ENCODE data around the gene FGG.
"Not testable (repeated sequence)": the region's sequence is repeated elsewhere in the genome, so short reads cannot be mapped to it uniquely, and the experiment has no call there.

Gene FGG

GRCh38 chr4:154614306-154614705 lies 1.9 kb upstream of the FGG start:
- DNase-seq (ENCODE audit: low read depth in 2 of 3, low spot score in 1 of 3), result no peak

- no peak for DNase-seq (ENCODE audit: low read depth in 2 of 3, low spot score in 1 of 3)
These were observed 623 bp downstream of the FGG start for GRCh38 chr4:154611833-154612232.

GRCh38 chr4:154610582-154610981 lies 1.9 kb downstream of the FGG start:
- no peak for DNase-seq (ENCODE audit: low read depth in 2 of 3, low spot score in 1 of 3)

DNA sequence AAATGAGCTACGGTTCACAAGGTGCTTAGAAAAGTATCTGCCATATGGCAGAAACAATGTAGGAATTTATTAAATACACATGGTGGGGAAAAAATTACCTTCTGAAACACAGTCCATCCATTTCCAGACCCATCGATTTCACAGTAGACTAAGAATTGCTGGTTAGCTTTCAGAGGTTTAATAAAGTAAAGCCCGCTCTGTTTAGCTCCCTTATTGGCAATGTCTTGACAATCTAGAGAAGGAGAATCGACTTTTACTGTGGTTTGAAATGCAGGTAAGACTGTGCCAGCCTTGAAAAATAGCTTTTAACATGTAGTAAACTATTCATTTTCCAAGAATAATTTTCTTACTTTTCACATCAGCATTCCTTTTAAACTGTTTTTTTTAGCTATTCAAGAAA lies 2.9 kb downstream of the FGG start:
- DNase-seq (ENCODE audit: low read depth in 2 of 3, low spot score in 1 of 3), result no peak

DNA sequence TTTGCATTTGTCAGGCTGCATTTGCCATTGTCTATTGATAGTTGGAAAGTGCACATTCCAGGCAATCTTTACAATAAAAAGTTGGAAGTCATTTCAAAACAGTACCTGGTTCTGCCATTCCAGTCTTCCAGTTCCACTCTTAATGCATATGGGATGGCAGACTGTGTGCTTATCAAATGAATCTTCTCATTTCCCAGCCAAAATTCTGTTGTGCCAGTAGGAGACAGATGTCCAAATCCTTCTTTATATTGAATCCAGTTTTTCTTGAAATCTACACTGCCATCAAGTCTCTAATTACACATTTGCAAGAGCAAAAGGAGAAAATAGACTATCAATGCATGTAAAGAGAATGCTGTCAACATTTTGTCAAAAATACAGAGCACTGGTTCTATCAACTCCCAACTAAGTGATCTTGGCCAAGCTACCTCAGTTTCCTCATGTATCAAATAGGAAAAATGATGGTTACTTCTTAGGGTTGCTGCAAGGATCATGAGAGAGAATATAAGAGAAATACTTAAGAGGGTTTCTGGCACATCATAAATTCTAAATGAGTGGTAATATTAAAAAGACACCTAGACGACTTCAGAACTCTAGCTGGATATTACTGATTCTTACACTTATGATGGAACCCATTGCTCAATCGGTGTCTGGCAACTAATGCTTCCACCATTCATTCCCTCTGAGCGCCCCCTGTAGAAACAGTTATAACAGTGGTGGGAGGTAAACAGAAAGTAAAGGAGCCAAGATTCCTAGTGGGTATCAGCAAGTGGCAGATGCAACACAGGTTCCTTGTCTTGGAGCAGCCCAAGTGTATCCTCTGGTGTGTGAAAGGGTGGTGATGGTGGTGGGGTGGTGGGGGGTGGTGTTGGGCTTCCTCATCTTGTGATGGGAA lies 3.8 kb downstream of the FGG start:
- DNase-seq (ENCODE audit: low read depth in 2 of 3, low spot score in 1 of 3), result no peak

DNA sequence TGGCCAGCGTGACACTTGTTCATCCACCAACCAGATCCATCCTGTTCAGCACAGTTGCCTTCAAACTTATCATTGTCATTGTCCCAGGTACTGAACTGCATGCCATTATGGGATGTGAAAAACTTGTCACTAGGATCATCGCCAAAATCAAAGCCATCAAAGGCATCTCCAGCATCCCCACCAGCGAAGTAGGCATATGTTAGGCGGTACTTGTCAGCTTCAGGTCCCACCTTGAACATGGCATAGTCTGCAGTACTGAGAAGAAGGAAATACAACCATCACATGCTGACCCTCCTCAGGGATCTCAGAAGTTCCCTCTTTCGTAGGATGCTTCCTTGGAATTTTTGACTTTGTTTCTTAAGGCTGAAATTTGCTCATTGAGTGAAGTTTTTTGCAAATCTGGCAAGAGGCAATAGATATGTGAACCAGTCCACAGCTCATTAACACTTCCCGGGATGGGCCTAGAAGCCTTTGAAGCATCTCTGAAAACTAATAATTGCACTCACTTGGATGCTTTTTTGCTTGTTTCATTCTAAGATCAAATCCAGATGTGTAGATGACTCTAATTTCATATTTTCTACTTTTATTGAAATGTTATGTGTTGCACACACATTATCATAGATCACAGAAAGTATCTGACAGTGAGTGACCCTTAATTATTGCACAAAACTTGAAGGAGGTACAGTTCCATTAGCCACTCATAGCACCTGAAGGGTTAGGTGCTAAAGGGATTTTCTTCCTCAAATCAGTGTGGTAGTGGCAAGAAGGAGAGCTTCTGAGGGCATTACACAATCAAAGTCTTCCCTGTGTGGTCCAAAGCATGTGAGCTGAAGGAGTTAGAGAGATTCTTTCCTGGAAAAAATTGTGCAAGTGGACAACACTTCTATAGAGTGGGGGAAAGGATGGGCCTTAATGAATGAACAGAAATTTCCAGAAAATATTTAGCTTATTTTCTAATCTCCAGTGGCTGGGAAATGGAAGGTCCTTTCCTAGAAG lies 5.4 kb downstream of the FGG start:
- no peak for DNase-seq (ENCODE audit: low read depth in 2 of 3, low spot score in 1 of 3)

DNA sequence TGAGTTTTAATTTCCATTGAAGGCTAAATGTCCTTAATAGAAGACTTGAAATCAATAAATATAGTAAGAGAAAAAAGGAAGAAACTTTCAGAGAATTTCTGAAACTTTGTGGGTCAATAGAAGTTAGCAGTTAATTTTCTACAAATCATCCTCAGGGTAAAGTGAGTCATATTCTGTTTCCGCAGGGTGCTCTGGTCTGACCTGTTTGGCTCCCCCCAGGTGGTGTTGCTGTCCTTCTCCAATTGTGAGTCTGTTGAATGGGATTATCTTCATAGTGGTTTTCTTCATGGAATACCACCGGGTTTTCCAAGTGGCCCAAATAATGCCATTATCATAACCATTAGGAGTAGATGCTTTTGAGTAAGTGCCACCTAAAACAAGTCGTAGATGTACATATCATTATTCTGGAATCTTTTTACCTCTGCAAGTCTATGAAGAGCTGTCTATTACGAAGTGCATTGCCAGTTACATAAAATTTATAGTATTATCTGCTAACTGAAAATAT lies 7.7 kb downstream of the FGG start:
- no peak for DNase-seq (ENCODE audit: low read depth in 2 of 3, low spot score in 1 of 3)

GRCh38 chr4:154603033-154603943 lies 9.2 kb downstream of the FGG start:
- no peak for DNase-seq (ENCODE audit: low read depth in 2 of 3, low spot score in 1 of 3)

DNA sequence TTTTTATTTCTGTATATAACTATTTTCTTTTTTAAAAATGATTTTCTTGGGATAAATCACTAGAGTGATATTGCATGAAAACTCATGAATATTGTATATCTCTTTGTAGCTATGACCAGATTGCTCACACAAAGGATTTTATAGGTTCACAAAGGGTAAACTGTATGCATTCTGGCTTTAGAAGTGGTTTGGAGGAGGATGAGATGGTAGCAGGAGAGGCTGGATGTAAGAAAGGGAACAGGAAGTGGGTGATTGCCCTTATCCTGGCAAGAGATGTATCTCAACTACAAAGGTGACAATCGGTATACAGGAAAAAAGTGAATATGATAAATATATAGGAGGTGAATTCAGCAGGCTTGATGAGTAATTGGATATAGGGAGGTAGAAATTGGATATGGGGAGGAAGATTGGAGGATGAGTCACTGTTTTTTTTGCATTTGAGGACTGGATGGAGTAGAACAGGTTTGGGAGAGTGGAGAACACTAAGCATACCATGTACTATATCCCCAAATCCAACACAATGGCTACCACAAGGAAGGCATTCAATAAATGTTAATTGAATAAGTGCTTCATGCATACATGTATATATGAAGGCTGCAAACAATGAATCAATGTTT lies 9.9 kb downstream of the FGG start:
- DNase-seq (ENCODE audit: low read depth in 2 of 3, low spot score in 1 of 3), result no peak

GRCh38 chr4:154597798-154598774 lies 14.4 kb downstream of the FGG start:
- DNase-seq (ENCODE audit: low read depth in 2 of 3, low spot score in 1 of 3), result no peak

DNA sequence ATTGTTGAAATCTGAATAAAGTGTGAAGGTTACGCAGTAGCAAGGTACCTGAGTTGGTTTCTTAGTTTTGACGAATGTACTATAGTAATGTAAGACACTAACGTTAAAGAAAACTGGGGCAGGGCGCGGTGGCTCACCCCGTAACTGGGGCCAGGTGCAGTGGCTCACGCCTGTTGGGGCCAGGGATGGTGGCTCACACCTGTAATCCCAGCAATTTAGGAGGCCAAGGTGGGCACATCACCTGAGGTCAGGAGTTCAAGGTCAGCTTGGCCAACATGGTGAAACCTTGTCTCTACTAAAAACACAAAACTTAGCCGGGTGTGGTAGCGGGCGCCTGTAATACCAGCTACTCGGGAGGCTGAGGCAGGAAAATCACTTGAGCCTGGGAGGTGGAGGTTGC lies 15.2 kb downstream of the FGG start:
- not testable (repeated sequence) for DNase-seq (ENCODE audit: low read depth in 2 of 3, low spot score in 1 of 3)

- no peak for DNase-seq (ENCODE audit: low read depth in 2 of 3, low spot score in 1 of 3)
These were observed 16.6 kb downstream of the FGG start for GRCh38 chr4:154595807-154596206.

DNA sequence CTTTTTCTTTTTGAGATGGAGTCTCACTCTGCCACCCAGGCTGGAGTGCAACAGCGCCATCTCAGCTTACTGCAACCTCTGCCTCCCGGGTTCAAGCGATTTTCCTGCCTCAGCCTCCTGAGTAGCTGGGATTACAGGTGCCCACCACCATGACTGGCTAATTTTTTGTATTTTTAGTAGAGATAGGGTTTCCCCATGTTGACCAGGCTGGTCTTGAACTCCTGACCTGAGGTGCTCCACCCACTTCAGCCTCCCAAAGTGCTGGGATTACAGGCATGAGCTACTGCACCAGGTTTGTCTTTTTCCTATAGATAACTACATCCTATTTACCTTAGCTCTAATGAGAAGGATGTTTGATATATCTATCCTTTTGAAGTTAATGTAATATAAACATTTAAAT lies 18.1 kb downstream of the FGG start:
- not testable (repeated sequence) for DNase-seq (ENCODE audit: low read depth in 2 of 3, low spot score in 1 of 3)

DNA sequence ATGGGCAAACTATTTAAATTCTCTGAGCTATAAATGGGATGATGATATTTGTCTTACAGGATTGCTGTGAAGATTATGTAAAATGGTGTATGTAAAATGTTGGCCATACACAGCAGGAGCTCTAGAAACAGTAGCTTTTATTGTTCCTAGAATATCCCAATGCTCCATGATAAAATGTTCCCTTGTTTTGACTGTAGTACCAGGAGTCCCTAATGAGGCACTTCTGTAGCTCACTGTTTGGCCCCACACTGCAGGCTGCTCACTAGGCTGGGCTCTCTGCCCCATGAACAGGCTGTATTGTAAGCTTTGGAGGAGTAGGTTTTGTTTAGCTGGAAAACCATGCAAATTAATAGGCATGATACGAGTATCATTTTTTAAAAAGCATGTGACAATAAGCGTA lies 18.6 kb downstream of the FGG start:
- DNase-seq (ENCODE audit: low read depth in 2 of 3, low spot score in 1 of 3), result no peak

DNA sequence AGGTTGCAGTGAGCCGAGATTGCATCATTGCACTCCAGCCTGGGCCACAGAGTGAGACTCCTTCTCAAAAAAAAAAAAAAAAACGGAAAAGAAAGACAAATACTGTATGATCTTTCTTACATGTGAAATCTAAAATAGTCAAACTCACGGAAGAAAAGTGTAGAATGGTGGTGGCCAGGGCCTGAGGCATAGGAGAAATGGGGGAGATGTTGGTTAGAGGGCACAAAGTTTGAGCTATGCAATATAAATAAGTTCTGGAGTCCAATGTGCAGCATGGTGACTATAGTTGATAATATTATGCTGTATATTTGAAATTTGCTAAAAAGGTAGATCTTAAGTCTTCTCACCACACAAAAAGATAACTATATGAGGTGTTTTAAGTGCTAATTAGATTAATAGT lies 20.6 kb downstream of the FGG start:
- no peak for DNase-seq (ENCODE audit: low read depth in 2 of 3, low spot score in 1 of 3)

DNA sequence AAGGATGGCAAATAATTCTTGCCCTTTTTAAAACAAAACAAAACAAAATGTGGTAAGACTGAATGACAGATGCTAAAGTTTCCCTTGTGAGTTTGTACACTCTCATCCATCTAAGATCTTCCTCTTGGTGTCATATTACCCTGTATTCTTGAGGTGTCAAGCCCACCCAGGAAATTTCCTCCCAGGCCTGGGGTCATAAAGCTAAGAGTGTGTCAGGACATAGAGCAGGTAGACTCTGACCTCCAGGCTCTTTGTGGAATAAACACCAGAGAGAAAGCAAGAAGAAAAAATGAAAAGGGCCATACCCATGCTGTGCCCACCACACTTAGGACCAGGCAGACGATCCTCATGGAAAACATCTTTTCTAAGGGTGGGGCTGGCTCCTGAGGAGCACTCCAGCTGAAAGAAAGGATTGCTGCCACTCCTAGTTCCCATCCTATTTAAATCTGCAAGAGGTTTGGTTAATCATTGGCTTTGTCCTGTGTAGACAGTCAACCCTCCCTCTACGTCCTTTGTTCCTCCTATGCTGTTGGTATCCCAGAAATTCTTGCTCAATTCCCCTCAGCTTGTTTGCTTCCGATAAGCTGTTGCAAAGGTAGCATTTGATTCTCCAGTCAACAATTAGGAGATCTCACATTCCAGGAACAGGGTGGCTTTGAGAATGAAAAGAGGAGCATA lies 22.0 kb downstream of the FGG start, which contains the start of gene FGA:
Gene FGA (minus strand): TSS at position 414 of the 678 bp plus-strand sequence. CDS start 55 bp downstream, at position 359.
- no peak for DNase-seq (ENCODE audit: low read depth in 2 of 3, low spot score in 1 of 3)

- no peak for DNase-seq (ENCODE audit: low read depth in 2 of 3, low spot score in 1 of 3)
These were observed 22.9 kb downstream of the FGG start for GRCh38 chr4:154589296-154590197.
